A673 (cell line): Measurements from ENCODE around the gene CIC. TPM values are rescaled to one million over a fixed set of nuclear protein-coding genes. Genes with fewer than 3 reads are reported as not detected.

Experiments
- BruUV-seq: library from RNA; stranded (reverse); fragments of 400-500 nt; replicated peaks from 2 replicates; lab custom pipeline; 2021; lab: Mats Ljungman, UMichigan
- CTCF ChIA-PET: fragments of 300-600 bp; sonication (Branson Sonifier 250); formaldehyde crosslinking; loops from one replicate; lab custom pipeline; 2022; ENCODE audit warnings: antibody characterized with exemption; lab: Charles Lee
- POLR2A ChIA-PET: fragments of 300-600 bp; sonication (Branson Sonifier 250); formaldehyde crosslinking; loops from one replicate; lab custom pipeline; 2022; ENCODE audit warnings: antibody characterized with exemption; ENCODE audit not compliant: low non-redundant PET; lab: Charles Lee
- DNase-seq: peaks from one replicate; pipeline ENCODE4 v3.0.0-alpha.2; 2015; ENCODE audit warnings: low spot score
- H3K27ac ChIP-seq: fragments of 200-600 bp; sonication (generic); 2 replicates; pipeline ENCODE4 v1.5.1; 2016; ENCODE audit warnings: mixed run types, low read depth, mild to moderate bottlenecking, mixed read lengths, antibody characterized with exemption, low read length; ENCODE audit not compliant: poor library complexity, severe bottlenecking
- H3K27me3 ChIP-seq: fragments of 200-600 bp; sonication (generic); replicated peaks from 2 replicates; pipeline ENCODE4 v1.6.1; 2017; ENCODE audit warnings: mixed run types, low read depth, mild to moderate bottlenecking, mixed read lengths, antibody characterized with exemption, low read length; ENCODE audit not compliant: insufficient read depth, poor library complexity
- H3K36me3 ChIP-seq: fragments of 200-600 bp; sonication (generic); 2 replicates; pipeline ENCODE4 v1.6.1; 2016; ENCODE audit warnings: mixed run types, mild to moderate bottlenecking, mixed read lengths, antibody characterized with exemption, low read length; ENCODE audit not compliant: insufficient read depth, poor library complexity, severe bottlenecking
- H3K4me1 ChIP-seq: fragments of 200-600 bp; sonication (generic); 2 replicates; pipeline ENCODE4 v1.6.1; 2017; ENCODE audit warnings: mixed run types, mild to moderate bottlenecking, mixed read lengths, antibody characterized with exemption, low read length; ENCODE audit not compliant: insufficient read depth, poor library complexity, severe bottlenecking
- H3K4me3 ChIP-seq: fragments of 200-600 bp; sonication (generic); 2 replicates; pipeline ENCODE4 v1.5.1; 2016; ENCODE audit warnings: low read depth, mixed run types, mild to moderate bottlenecking, mixed read lengths, low read length; ENCODE audit not compliant: poor library complexity, severe bottlenecking
- H3K9me3 ChIP-seq: fragments of 200-600 bp; sonication (generic); 2 replicates; pipeline ENCODE4 v1.6.1; 2016; ENCODE audit warnings: mixed run types, low read depth, mild to moderate bottlenecking, mixed read lengths, antibody characterized with exemption, low read length; ENCODE audit not compliant: poor library complexity, severe bottlenecking
- CTCF ChIP-seq: fragments of 300-800, 200-600 bp; sonication (generic); conservative IDR thresholded peaks from 2 replicates; pipeline ENCODE4 v1.5.1; 2017; ENCODE audit warnings: low read depth, mild to moderate bottlenecking, antibody characterized with exemption, low read length, moderate library complexity, mixed read lengths
- EZH2 ChIP-seq: fragments of 200-600 bp; sonication (generic); IDR thresholded peaks from 2 replicates; pipeline ENCODE4 v1.6.1; 2017; ENCODE audit warnings: borderline replicate concordance, low read depth, mild to moderate bottlenecking, mixed read lengths, antibody characterized with exemption, low read length; ENCODE audit not compliant: poor library complexity, severe bottlenecking
- intact Hi-C: fragments of 100-400 bp; cut with micrococcal nuclease; formaldehyde crosslinking; loops from one replicate; pipeline ENCODE4 v1.10.0; 2022; ENCODE audit not compliant: unreplicated experiment
- total RNA-seq: library from RNA; stranded (reverse); gene quantifications from 2 replicates; pipeline ENCODE4 v1.2.3, GENCODE V29; 2021

CIC gene
- total RNA-seq, 1 experiment from 2014 or later: 80.3 TPM

DNA sequence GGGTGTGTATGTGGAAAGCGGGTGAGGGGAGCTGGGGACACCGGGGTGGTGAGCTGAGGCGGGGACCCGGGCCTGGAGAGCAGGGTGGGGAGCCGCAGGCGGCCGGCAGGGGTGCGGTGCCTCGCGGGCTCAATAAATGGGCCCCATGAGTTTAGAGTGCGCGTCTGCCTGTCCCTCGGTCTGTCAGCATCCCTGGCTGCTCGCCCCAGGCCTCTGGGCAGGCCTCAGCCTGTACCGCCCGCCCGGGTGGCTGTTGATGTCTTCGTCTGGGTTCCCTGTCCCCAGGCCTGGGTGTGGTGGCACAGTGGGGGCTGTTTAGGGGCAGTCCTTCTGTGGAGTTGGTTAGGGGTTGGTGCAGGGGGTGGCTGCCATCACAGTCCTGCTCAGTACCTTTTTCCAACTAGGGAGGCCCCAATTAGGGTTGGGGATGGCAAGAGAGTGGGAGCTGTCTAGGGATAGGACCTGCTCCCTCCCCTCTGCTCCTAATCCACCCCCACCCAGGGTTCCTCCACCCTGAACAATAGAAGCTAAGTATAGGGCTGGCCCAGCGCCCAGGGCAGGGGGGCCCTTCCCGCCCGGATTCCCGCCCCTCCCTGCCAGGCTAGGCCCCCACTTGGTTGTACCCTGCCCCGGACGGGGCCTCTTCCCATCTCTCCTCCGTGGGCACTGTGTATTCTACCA is 12.2 kb downstream of the CIC start:
- Histone ChIP-seq H3K27me3 (no peaks in the 10 kb centered on the region), H3K4me1 (peaks cover 60% of the 10 kb centered on the region), H3K36me3 (no peaks in the 10 kb centered on the region), H3K4me3 (peak overlapping the region; percentile 70), H3K27ac (peak overlapping the region; percentile 91), H3K9me3 (no peaks in the 10 kb centered on the region)
- ChIA-PET CTCF (interaction anchor here (0.9 kb wide), 1 partner anchor 36 kb away, joined by 4 read pairs; no protein-coding TSS in a partner anchor), POLR2A (interaction anchor here (0.6 kb wide), 2 partner anchors 138 to 322 kb away, joined by 4 to 9 read pairs; partner anchors contain the start of gene RABAC1)
- TF ChIP-seq EZH2 (no peak), CTCF (no peak)
- BruUV-seq: no TSS peak
- peak; percentile 77 for DNase-seq
- intact Hi-C loops: loop anchor here (2.0 kb wide), 1 partner anchor 30 kb away; no protein-coding TSS in a partner anchor

DNA sequence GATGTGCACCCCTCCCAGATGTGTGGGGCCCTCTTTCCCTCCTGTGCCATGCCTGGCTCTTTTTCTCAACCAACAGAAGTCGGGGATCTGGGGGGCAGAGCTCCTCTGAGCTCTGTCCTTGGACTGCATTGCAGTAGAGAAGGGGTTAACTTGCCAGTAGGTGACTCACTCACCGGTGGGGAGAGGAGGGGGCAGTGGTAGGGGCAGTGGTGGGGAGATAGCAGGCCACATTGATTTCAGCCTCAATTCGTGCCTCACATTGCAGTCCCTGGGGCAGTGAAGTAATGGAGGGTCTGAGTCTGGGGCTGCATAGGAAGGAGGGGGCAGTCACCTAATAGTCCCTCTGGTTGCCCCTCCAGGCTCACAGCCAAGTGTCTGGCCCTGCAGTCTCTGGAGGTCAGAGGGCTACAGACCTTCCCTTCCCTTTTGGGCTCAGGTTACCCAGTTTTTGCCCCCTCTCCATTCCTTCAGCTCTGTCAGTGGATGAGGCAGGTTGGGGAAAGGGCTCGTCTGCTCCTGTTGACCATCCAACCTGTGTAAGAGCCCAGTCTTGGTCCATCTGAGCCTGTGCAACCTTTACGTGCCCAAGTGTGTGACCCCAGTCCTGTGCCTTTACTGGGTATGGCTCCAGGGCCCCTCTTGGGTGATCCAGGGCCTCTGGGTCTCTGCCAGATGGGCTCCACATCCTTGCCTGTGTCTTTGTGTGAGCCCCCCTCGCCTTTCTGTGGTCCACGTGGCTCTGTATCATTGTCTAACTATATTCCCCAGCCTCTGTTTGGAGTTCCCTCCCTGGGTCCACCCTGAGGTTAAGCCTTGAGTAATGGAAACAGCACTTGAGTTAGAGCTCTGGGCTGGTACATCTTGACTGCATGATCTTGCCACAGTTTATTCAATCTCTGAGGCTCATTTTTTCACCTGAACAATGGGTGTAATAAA is 13.0 kb downstream of the CIC start:
- intact Hi-C loops: loop anchor here (2.0 kb wide), 1 partner anchor 31 kb away; no protein-coding TSS in a partner anchor
- Histone ChIP-seq H3K4me1 (peaks cover 62% of the 10 kb centered on the region), H3K36me3 (peaks cover 4% of the 10 kb centered on the region), H3K27ac (peak overlapping the region; percentile 91), H3K27me3 (no peaks in the 10 kb centered on the region), H3K4me3 (peak overlapping the region; percentile 70), H3K9me3 (no peaks in the 10 kb centered on the region)
- no TSS peak for BruUV-seq
- TF ChIP-seq EZH2 (no peak), CTCF (no peak)
- ChIA-PET POLR2A (interaction anchor here (0.6 kb wide), 2 partner anchors 31 to 137 kb away, joined by 4 to 9 read pairs; no protein-coding TSS in a partner anchor), CTCF (interaction anchor here (0.9 kb wide), 1 partner anchor 36 kb away, joined by 4 read pairs; no protein-coding TSS in a partner anchor)
- DNase-seq: peak; percentile 45

DNA sequence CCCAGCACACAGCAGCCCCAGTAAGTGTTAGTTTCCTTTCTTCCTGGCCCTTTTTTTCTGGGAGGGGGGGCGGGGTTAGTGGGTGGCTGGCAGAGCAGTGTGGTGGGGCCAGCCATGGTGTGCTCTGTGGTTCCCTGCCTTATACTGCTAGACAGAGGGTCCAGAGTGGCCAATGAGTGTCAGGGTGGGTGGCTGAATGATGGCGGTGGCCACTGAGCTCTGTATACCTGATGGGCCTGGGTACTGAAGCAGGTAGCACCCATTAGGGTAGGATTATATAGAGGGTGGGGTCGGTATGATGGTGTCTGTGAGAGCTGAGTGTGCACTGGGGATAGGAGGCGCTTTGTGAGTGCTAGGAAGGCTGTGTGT is 13.8 kb downstream of the CIC start:
- Histone ChIP-seq H3K9me3 (no peaks in the 10 kb centered on the region), H3K36me3 (peaks cover 11% of the 10 kb centered on the region), H3K27ac (peak overlapping the region; percentile 91), H3K4me3 (peak overlapping the region; percentile 42), H3K4me1 (peaks cover 58% of the 10 kb centered on the region), H3K27me3 (no peaks in the 10 kb centered on the region)
- BruUV-seq: no TSS peak
- ChIA-PET POLR2A (interaction anchor here (0.6 kb wide), 1 partner anchor 32 kb away, joined by 4 read pairs; no protein-coding TSS in a partner anchor), CTCF (no interaction called here)
- intact Hi-C loops: no loop called here
- TF ChIP-seq EZH2 (no peak), CTCF (no peak)
- no peak for DNase-seq
